Esophagus muscularis mucosa (tissue), 3 donors: Measurements from ENCODE around the gene ERLIN1.

ENCODE experiments used
- CTCF ChIP-seq, 3 experiments: fragments of 200-600 bp in 2 of 3; fragments of 450-650 bp in 1 of 3; sonication (generic) in 2 of 3; IDR thresholded peaks; one replicate each; pipeline ENCODE4 v1.5.1; 2017 to 2019; ENCODE audit warnings: antibody characterized with exemption in 3 of 3, mild to moderate bottlenecking in 2 of 3, moderate library complexity in 1 of 3
- POLR2AphosphoS5 ChIP-seq, 2 donors: sonication (generic); formaldehyde crosslinking; IDR thresholded peaks; one replicate each; pipeline ENCODE4 v1.6.1; 2017; ENCODE audit warnings: antibody characterized with exemption in 2 of 2

- TF ChIP-seq CTCF (IDR thresholded peaks at IDR 0.05) (no peak), POLR2AphosphoS5 (IDR thresholded peaks at IDR 0.05) (no peak)
These were observed 2.3 kb downstream of the ERLIN1 start for GRCh38 chr10:100183481-100183880.
